ENCODE results near the gene MTM1.

The MTM1 gene

DNA sequence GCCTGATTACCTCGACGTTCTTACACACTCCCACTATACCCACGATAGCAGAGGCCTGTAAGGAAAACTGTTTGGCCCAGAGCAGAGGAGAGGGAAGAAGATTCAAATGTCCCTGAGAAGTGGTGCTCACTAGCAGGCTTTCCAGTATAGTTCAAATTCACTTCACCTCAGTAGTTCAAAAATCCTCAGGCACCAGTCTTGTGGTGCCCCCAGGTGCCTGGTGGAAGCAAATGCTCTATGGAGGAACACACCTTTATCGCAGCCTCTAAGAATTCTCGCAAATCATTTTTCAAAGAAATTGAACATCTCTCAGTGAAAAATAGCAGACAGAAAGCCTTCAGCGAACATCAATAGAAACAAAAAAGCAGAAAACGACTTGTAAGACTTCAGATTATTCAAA, 112.6 kb downstream of the MTM1 start:
- no peak for DNase-seq

- DNase-seq, result no peak
These were observed 114.7 kb downstream of the MTM1 start for GRCh38 chrX:150683112-150683511.

DNA sequence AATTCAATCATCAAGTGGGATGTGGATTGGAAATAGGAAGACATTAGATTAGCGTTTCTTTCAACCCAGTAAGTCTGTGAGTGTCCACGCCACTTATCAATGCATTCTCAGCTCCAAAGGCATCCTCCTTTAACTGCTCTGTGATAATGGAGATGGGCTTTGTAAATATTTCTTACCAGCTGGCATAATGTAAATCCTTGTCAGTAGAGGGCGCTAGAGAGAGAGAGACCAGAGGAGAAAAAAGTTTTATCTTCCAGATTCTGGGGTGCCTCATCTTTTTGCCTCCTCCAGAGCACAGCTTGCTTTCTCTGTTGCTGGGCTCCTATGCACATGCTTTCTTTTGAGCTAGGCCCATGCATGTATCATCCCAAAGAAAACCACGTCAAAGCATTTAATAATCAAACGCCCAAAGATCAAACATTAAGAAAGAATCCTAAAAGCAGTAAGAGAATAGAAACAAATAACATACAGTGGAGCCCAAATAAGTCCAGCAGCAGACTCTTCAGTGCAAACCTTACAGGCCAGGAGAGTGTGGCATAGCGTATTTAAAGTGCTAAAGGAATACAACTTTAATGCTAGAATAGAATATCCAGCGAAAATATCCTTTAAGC, 115.2 kb downstream of the MTM1 start:
- no peak for DNase-seq

- no peak for DNase-seq
These were observed 120.6 kb downstream of the MTM1 start for GRCh38 chrX:150688911-150689451.

DNA sequence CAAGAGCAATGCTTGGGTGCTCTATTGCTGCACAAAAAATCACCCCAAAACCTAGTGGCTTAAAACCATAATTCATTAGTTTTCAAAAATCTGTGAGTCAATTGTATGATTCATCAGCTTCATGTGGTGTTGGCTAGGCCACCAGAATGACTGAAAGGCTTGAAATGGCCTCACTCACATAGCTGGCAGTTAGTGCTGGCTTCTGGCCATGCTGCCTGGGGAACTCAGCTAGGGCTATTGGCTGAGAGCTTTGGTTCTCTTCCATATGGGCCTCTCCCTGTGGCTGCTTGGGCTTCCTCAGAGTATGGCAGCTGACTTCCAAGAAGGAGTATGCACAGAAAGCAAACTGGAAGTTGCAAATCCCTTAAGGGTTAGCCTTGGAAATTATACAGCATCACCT, 121.7 kb downstream of the MTM1 start:
- no peak for DNase-seq

GRCh38 chrX:150692296-150692695, 123.9 kb downstream of the MTM1 start:
- DNase-seq, result no peak

- DNase-seq, result no peak
These were observed 124.7 kb downstream of the MTM1 start, which contains the start of gene MTMR1 for GRCh38 chrX:150692831-150693724. MTMR1 (plus strand) TSS chrX:150693396; CDS start chrX:150693531, 135 bp downstream.

- DNase-seq, result peak; percentile 47
These were observed 125.5 kb downstream of the MTM1 start for GRCh38 chrX:150693725-150694574.

DNA sequence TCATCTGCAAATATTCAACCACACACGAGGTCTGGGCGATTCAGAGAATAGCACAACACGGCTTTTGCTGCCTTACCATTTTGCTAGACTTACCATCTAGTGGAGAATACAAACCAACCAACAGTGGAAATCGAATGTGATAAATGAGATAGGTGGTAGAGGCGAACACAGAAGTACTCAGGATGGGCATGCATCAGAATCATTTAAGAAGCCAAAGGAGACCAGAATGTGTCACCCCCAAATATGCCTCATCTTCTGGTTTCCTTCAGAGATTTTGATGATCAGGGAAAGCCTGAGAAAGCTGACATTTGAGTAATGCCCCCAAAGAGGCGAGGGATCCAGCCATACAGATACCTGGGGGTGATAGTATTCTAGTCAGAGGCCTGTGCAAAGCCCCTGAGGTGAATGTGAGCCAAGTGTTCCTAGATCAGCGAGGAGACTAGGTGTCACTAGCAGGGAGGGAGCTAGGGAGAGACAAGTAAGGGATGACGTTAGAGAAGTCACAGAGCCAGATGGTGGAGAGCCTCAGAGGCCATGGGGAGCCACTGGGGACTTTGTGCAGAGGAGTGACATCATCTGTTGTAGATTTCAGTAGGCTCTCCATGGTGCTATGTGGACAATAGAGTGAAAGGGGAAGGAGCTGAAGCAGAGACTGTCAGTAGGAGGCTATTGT, 126.5 kb downstream of the MTM1 start:
- DNase-seq, result peak; percentile 9

DNA sequence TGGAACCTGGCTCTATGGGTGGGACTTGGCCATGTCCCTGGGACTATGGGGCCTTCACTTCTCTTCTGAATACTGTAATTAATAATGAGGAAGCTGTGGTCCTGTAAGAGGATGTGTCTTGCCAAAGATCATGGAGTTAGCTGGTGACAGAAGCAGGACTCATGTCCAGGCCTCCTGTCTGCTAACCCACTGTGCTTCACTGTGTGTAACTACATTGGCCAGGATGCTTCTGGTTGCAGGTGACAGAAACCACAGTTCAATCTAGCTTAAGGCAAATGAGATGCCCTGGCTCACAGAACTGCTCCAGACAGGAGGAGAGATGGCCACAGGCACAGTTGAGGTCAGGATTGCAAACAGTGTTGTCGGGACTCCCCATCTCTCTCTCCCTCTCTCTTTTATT, 127.9 kb downstream of the MTM1 start:
- no peak for DNase-seq

DNA sequence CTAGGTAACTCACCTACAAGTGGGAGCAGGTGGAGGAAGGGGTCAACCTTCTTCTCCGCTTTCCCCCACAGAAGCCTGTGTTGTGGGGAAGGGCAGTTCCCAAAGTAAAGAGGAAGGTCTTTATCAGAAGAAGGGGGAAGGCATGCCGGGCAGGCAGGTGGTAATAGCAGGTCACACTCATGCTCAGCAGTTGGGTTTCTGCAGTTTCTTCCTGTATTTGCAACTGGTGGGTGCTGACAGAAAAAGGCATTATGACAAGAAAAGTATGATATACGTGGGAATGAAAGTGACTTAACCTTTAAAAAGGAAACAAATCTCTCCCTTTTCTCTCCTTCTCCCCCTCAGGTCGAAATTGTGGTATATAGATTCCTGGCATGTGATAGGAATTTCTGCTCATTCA, 128.4 kb downstream of the MTM1 start:
- DNase-seq, result no peak

DNA sequence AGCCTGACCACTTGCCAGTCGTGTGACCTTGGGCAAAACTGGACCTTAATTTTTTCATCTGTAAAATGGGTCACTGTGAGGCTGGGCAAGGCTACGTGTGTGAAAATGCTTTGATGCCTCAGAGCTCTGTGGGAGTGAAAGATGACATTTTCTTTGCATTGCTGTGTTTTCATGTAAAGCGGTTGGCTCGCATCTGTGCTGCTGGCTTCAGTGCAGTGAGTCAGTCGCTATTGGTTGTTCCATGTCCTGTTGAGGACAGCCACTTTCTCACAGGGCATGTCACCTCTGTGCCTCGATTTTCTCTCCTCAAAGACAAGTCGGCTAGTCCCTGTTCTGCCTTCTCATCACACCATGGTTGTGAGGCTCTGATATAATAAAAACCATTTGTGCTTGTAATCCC, 129.2 kb downstream of the MTM1 start:
- DNase-seq, result no peak

- DNase-seq, result no peak
These were observed 130.6 kb downstream of the MTM1 start for GRCh38 chrX:150698981-150699380.

GRCh38 chrX:150700107-150700506, 131.7 kb downstream of the MTM1 start:
- no peak for DNase-seq

DNA sequence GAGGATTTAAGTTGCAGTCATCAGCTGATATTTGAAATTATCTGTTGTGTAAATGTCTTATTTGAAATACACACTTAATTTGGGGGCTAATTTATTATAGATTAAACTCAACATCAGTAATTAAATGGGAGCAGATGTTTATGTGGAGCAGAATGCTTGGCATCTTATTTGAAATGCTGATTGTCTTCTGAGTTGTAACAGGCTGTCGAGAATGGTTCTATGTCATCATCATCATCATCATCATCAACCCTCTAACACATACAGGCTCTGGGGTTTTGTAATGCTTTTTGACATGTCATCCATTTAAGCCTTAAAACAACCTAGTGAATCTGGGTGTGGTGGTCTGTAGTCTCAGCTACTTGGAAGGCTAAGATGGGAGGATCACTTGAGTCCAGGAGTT, 133.0 kb downstream of the MTM1 start:
- no peak for DNase-seq

GRCh38 chrX:150702966-150703694, 134.7 kb downstream of the MTM1 start:
- DNase-seq, result no peak

DNA sequence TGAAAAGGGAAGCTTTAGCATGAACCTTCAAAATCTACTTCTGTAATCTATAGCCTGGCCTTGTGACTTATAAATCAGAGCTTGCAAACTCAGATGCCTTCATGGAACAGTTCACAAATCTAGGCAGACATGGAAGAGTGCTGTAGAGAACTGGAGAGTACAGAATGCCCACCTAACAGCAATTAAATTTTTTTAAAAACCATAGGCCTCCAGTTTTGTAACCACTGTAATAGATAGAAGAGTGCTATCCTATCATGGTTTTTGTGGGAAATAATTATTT, 135.2 kb downstream of the MTM1 start:
- DNase-seq, result no peak

DNA sequence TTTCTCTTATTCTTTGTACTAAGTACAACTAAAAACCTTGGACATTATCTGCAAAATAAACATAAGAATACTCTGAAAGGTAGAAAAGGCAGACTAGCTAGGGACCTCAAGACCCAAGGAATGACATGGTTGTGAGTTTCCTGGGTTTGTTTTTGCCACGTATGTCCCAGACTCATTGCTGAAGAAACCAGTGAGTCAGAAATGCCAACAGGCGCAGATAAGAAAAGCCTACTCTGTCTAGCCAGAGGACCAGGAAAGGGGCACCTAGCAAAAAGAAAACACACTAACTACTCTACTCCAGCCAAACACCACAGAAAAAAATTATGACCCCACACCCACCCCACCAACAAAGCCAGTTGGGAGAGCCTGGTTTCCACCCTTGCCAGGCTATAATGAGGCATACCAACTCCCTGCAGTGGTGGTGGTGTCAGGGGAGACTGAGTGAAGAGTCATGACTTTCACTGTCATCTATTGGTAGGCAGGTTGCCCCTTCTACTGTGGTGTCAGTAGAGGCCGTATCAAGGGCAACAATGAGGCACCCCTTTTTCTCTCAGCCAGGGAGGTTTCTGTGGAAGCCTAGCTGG, 135.7 kb downstream of the MTM1 start:
- no peak for DNase-seq

GRCh38 chrX:150712619-150713018, 144.2 kb downstream of the MTM1 start:
- DNase-seq, result no peak

- no peak for DNase-seq
These were observed 146.8 kb downstream of the MTM1 start for GRCh38 chrX:150715184-150715583.

- DNase-seq, result peak; percentile 54
These were observed 151.2 kb downstream of the MTM1 start for GRCh38 chrX:150719621-150720020.
